Activated naive CD4-positive, alpha-beta T cell treated with anti-CD3 and anti-CD28 coated beads, Interleukin-2, amount 10 ng/mL, durations not matched to agents 5 hours and 36 hours (primary cell): ENCODE results near the gene MRPS26. TPM values are rescaled to one million over a fixed set of nuclear protein-coding genes. Genes with fewer than 3 reads are reported as not detected.

Source experiments
- total RNA-seq, 2 experiments: library from RNA; stranded (reverse); gene quantifications; one replicate each; pipeline ENCODE4 v1.2.3, GENCODE V29; 2021

The MRPS26 gene
- 10 to 100 TPM; 29.7 to 32.0 TPM for total RNA-seq

GRCh38 chr20:3045816-3046676 is at the start of gene MRPS26:
Gene MRPS26, plus strand, starts transcription at chr20:3046052. Its CDS starts 17 bp downstream, at chr20:3046069.

DNA sequence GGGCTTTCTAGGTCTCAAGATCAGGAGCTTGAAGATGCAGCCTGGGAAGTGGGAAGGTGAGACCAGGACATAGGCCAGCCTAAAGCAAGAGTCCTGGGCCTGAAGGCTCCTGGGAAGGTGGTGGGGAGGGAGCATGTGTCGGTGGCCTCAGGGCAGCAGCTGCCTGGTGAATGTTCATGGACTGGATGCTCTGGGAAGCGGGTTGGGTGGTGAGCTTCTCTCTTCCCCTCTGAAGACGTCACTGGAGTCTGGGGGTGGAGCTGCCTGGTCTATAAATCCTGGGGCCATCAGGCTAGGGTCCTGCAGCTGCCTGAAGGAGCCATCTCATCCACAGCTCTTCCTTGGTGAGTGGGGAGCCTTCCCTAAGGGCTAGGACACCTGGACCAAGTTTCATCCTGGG is 2.5 kb upstream of the MRPS26 start, which contains the start of gene GNRH2:
TSS of gene GNRH2 (plus strand) at position 301 of the 400 bp plus-strand sequence. CDS start 793 bp downstream, outside the sequence.

DNA sequence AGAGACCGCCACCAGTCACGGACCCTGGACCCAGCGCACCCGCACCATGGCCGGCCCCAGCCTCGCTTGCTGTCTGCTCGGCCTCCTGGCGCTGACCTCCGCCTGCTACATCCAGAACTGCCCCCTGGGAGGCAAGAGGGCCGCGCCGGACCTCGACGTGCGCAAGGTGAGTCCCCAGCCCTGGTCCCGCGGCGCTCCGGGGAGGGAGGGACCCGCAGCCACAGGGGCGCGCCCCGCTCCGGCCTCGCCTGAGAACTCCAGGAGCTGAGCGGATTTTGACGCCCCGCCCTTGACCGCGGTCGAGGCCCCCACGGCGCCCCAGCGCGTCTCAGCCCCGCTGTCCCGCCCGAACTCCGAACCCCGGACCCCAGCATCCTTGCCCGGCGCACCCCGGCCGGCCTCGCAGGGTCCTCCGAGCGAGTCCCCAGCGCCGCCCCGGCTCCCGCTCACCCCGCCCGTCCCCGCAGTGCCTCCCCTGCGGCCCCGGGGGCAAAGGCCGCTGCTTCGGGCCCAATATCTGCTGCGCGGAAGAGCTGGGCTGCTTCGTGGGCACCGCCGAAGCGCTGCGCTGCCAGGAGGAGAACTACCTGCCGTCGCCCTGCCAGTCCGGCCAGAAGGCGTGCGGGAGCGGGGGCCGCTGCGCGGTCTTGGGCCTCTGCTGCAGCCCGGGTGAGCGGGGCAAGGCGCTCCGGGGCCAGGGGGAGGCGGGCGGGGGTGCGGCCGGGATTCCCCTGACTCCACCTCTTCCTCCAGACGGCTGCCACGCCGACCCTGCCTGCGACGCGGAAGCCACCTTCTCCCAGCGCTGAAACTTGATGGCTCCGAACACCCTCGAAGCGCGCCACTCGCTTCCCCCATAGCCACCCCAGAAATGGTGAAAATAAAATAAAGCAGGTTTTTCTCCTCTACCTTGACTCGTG is 26.0 kb downstream of the MRPS26 start, which contains the start of gene OXT:
TSS of gene OXT (plus strand) at position 11 of the 920 bp plus-strand sequence. CDS start at position 47, 36 bp downstream.

DNA sequence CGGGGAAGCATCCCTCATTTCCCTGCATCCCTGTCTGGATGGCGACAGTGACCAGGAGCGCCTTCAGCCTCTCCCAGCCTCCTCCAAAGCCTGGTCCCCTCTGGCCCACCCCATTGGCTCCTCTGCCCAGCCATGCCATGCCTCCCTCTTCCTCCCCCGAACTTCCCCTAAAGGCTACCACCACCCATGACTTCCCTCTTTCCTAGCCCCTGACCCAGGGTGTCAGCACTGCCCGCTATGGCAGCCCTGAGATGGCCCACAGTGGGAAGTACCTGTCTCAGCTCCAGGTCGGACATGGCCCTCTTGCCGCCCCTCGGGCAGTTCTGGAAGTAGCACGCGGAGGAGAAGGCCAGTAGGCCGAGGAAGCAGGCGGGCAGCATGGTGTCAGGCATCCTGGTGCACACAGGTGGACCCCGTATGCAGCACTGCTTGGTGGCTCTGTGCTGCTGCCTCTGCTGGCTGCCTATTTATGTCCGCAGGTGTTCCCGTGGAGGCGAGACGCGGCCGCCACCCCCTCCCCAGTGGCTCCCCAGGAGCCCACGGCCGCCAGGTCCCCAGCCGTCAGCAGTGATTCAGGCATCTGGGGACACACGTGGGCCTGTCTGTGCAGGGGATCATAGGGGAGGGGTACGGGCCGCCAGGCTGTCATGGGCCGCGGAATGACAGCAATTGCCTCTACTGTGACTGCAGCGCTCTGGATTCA is 38.6 kb downstream of the MRPS26 start, which contains the start of gene AVP:
TSS of gene AVP (minus strand) at position 442 of the 703 bp plus-strand sequence. CDS start at position 392, 50 bp downstream.

Other genes with a start within 250 kb of the MRPS26 start
- gene CPXM1, start 245.4 kb upstream of the MRPS26 start, total RNA-seq, result under 1 TPM; 0.10 to 0.12 TPM
- not detected for gene C20orf141, start 231.1 kb upstream of the MRPS26 start, total RNA-seq
- gene TMEM239, start 229.7 kb upstream of the MRPS26 start, total RNA-seq, result not detected
- 10 to 100 TPM; 30.1 to 30.7 TPM for gene PCED1A, start 205.4 kb upstream of the MRPS26 start, total RNA-seq
- gene VPS16, start 205.3 kb upstream of the MRPS26 start, total RNA-seq, result 10 to 100 TPM; 49.8 to 52.4 TPM
- 10 to 100 TPM; 56.6 to 60.8 TPM for gene PTPRA, start 172.6 kb upstream of the MRPS26 start, total RNA-seq
- 1 to 10 TPM in 1 of 2 experiments, under 1 TPM in 1; 0.96 to 1.2 TPM for gene GNRH2, start 2.4 kb upstream of the MRPS26 start, total RNA-seq
- gene OXT, start 25.6 kb downstream of the MRPS26 start, total RNA-seq, result 1 to 10 TPM in 1 of 2 experiments, under 1 TPM in 1; 0.51 to 1.0 TPM
- not detected for gene AVP, start 38.7 kb downstream of the MRPS26 start, total RNA-seq
- 10 to 100 TPM; 22.6 to 22.8 TPM for gene FASTKD5, start 113.8 kb downstream of the MRPS26 start, total RNA-seq
- 1 to 10 TPM; 9.0 to 9.6 TPM for gene UBOX5, start 113.8 kb downstream of the MRPS26 start, total RNA-seq
- 1 to 10 TPM; 1.6 TPM for gene LZTS3, start 127.5 kb downstream of the MRPS26 start, total RNA-seq
- gene DDRGK1, start 158.6 kb downstream of the MRPS26 start, total RNA-seq, result 10 to 100 TPM; 59.1 to 59.8 TPM
- 10 to 100 TPM; 52.1 to 53.8 TPM for gene ITPA, start 163.4 kb downstream of the MRPS26 start, total RNA-seq
- gene SLC4A11, start 193.1 kb downstream of the MRPS26 start, total RNA-seq, result 1 to 10 TPM; 1.2 to 1.7 TPM